Large intestine (tissue), 3 donors: ENCODE data around the gene PRR14L. TPM values are rescaled to one million over a fixed set of nuclear protein-coding genes. Genes with fewer than 3 reads are reported as not detected.
"Not testable (repeated sequence)": the region's sequence is repeated elsewhere in the genome, so short reads cannot be mapped to it uniquely, and the experiment has no call there.

Source experiments
- DNase-seq, 2 donors: peaks; one replicate each; pipeline versions ENCODE4 v3.0.0 to v3.0.0-alpha.2; 2013
- H3K27ac ChIP-seq: one replicate; pipeline ENCODE4 v1.5.1; 2013; ENCODE audit warnings: low read length
- H3K27me3 ChIP-seq: 2 replicates; pipeline ENCODE4 v1.6.1; 2013; ENCODE audit warnings: low read length; ENCODE audit not compliant: control insufficient read depth, insufficient read depth
- H3K36me3 ChIP-seq: 2 replicates; pipeline ENCODE4 v1.6.1; 2013; ENCODE audit warnings: low read length; ENCODE audit not compliant: control insufficient read depth, insufficient read depth
- H3K4me1 ChIP-seq: one replicate; pipeline ENCODE4 v1.6.1; 2013; ENCODE audit warnings: low read length; ENCODE audit not compliant: control insufficient read depth, insufficient read depth
- H3K4me3 ChIP-seq: one replicate; pipeline ENCODE4 v1.5.1; 2013; ENCODE audit warnings: low read length
- H3K9me3 ChIP-seq: one replicate; pipeline ENCODE4 v1.6.1; 2013; ENCODE audit warnings: mild to moderate bottlenecking, low read depth, low read length, moderate library complexity; ENCODE audit not compliant: control insufficient read depth
- WGBS: methylation state at CpG from one replicate; pipeline ENCODE4 v1.1.5; 2013; ENCODE audit warnings: low lambda C conversion rate; ENCODE audit not compliant: insufficient coverage; 5-methylcytosine and 5-hydroxymethylcytosine counted together
- polyA plus RNA-seq: library from polyadenylated mRNA; unstranded; fragments of 120-200 nt; gene quantifications from one replicate; pipeline ENCODE4 v1.2.1, GENCODE V29; 2013

Gene PRR14L
- polyA plus RNA-seq, 1 donor: 23.9 TPM

- H3K4me3 ChIP-seq: no peak overlapping the region
- H3K9me3 ChIP-seq: no peaks in the 10 kb centered on the region
- H3K27ac ChIP-seq: no peak overlapping the region
- H3K27me3 ChIP-seq: no peaks in the 10 kb centered on the region
- WGBS: no CpG with 5 or more reads among the region's 3 CpGs
- no peak for DNase-seq
- H3K36me3 ChIP-seq: peaks cover 10% of the 10 kb centered on the region
- H3K4me1 ChIP-seq: no peaks in the 10 kb centered on the region
Measured at GRCh38 chr22:31742115-31742514, 7.8 kb downstream of the PRR14L start.

GRCh38 chr22:31740314-31740713 lies 9.6 kb downstream of the PRR14L start:
- 80% methylated on average over 1 of the region's 7 CpGs for WGBS
- not testable (repeated sequence) for H3K27ac ChIP-seq, H3K4me3 ChIP-seq, H3K9me3 ChIP-seq, H3K4me1 ChIP-seq, H3K27me3 ChIP-seq, DNase-seq
- peaks cover 19% of the 10 kb centered on the region for H3K36me3 ChIP-seq

- Histone ChIP-seq H3K27ac (no peak overlapping the region), H3K36me3 (peaks cover 19% of the 10 kb centered on the region)
- peak in 1 of 2 donors; percentile 10 for DNase-seq
Measured at GRCh38 chr22:31739795-31740201, 10.1 kb downstream of the PRR14L start.

GRCh38 chr22:31738566-31738965 lies 11.4 kb downstream of the PRR14L start:
- Histone ChIP-seq H3K36me3 (peaks cover 24% of the 10 kb centered on the region), H3K27ac (no peak overlapping the region), H3K4me1 (no peaks in the 10 kb centered on the region), H3K27me3 (no peaks in the 10 kb centered on the region), H3K9me3 (no peaks in the 10 kb centered on the region), H3K4me3 (no peak overlapping the region)
- DNase-seq: no peak
- no CpG with 5 or more reads among the region's 2 CpGs for WGBS

More at GRCh38 chr22:31739795-31740201, 10.1 kb downstream of the PRR14L start:
- Histone ChIP-seq H3K4me1 (no peaks in the 10 kb centered on the region), H3K4me3 (no peak overlapping the region), H3K27me3 (no peaks in the 10 kb centered on the region), H3K9me3 (no peaks in the 10 kb centered on the region)
- WGBS: no CpG with 5 or more reads among the region's 2 CpGs

GRCh38 chr22:31737932-31738331 lies 12.0 kb downstream of the PRR14L start:
- DNase-seq: no peak
- Histone ChIP-seq H3K36me3 (peaks cover 24% of the 10 kb centered on the region), H3K4me3 (no peak overlapping the region), H3K9me3 (peaks cover 2% of the 10 kb centered on the region), H3K4me1 (no peaks in the 10 kb centered on the region), H3K27ac (no peak overlapping the region), H3K27me3 (no peaks in the 10 kb centered on the region)
- WGBS: 92% methylated on average over 4 of the region's 5 CpGs

- Histone ChIP-seq H3K9me3 (peaks cover 2% of the 10 kb centered on the region), H3K4me1 (peaks cover 5% of the 10 kb centered on the region), H3K27ac (no peak overlapping the region), H3K27me3 (no peaks in the 10 kb centered on the region), H3K4me3 (no peak overlapping the region), H3K36me3 (peaks cover 24% of the 10 kb centered on the region)
- no CpG with 5 or more reads among the region's 2 CpGs for WGBS
- DNase-seq: no peak
Measured at GRCh38 chr22:31736458-31736857, 13.5 kb downstream of the PRR14L start.

GRCh38 chr22:31734512-31734911 lies 15.4 kb downstream of the PRR14L start:
- Histone ChIP-seq H3K36me3 (peaks cover 19% of the 10 kb centered on the region), H3K4me1 (peaks cover 5% of the 10 kb centered on the region), H3K27ac (no peak overlapping the region), H3K4me3 (no peak overlapping the region), H3K9me3 (peaks cover 2% of the 10 kb centered on the region), H3K27me3 (no peaks in the 10 kb centered on the region)
- whole genome bisulfite sequencing: no CpG with 5 or more reads among the region's 1 CpG
- DNase-seq: no peak

- H3K27me3 ChIP-seq: no peaks in the 10 kb centered on the region
- no peak for DNase-seq
- no peak overlapping the region for H3K27ac ChIP-seq
- H3K4me3 ChIP-seq: no peak overlapping the region
- H3K4me1 ChIP-seq: peaks cover 5% of the 10 kb centered on the region
- WGBS: no CpG with 5 or more reads among the region's 7 CpGs
- H3K36me3 ChIP-seq: peaks cover 19% of the 10 kb centered on the region
- H3K9me3 ChIP-seq: peaks cover 2% of the 10 kb centered on the region
Measured at GRCh38 chr22:31733580-31734079, 16.3 kb downstream of the PRR14L start.

- Histone ChIP-seq H3K4me1 (peaks cover 5% of the 10 kb centered on the region), H3K4me3 (no peak overlapping the region), H3K9me3 (peaks cover 2% of the 10 kb centered on the region), H3K36me3 (peaks cover 19% of the 10 kb centered on the region), H3K27ac (peak overlapping the region; percentile 69), H3K27me3 (no peaks in the 10 kb centered on the region)
- WGBS: no CpG with 5 or more reads among the region's 2 CpGs
- DNase-seq: peak; percentile 58 to 81
Measured at GRCh38 chr22:31732089-31732829, 17.7 kb downstream of the PRR14L start.

- H3K36me3 ChIP-seq: peaks cover 21% of the 10 kb centered on the region
- H3K27ac ChIP-seq: no peak overlapping the region
- no peak overlapping the region for H3K4me3 ChIP-seq
- WGBS: no CpG with 5 or more reads among the region's 8 CpGs
- H3K9me3 ChIP-seq: peaks cover 2% of the 10 kb centered on the region
- H3K27me3 ChIP-seq: no peaks in the 10 kb centered on the region
- peaks cover 5% of the 10 kb centered on the region for H3K4me1 ChIP-seq
- DNase-seq: no peak
Measured at GRCh38 chr22:31730344-31730711, 19.6 kb downstream of the PRR14L start.

- no peaks in the 10 kb centered on the region for H3K27me3 ChIP-seq
- H3K36me3 ChIP-seq: peaks cover 31% of the 10 kb centered on the region
- H3K9me3 ChIP-seq: peaks cover 2% of the 10 kb centered on the region
- no peak overlapping the region for H3K4me3 ChIP-seq
- H3K4me1 ChIP-seq: peaks cover 5% of the 10 kb centered on the region
- DNase-seq: no peak
- H3K27ac ChIP-seq: no peak overlapping the region
- no CpG with 5 or more reads among the region's 4 CpGs for WGBS
Measured at GRCh38 chr22:31728857-31729256, 21.1 kb downstream of the PRR14L start.
